ENCODE data around the gene ASTL.

DNA sequence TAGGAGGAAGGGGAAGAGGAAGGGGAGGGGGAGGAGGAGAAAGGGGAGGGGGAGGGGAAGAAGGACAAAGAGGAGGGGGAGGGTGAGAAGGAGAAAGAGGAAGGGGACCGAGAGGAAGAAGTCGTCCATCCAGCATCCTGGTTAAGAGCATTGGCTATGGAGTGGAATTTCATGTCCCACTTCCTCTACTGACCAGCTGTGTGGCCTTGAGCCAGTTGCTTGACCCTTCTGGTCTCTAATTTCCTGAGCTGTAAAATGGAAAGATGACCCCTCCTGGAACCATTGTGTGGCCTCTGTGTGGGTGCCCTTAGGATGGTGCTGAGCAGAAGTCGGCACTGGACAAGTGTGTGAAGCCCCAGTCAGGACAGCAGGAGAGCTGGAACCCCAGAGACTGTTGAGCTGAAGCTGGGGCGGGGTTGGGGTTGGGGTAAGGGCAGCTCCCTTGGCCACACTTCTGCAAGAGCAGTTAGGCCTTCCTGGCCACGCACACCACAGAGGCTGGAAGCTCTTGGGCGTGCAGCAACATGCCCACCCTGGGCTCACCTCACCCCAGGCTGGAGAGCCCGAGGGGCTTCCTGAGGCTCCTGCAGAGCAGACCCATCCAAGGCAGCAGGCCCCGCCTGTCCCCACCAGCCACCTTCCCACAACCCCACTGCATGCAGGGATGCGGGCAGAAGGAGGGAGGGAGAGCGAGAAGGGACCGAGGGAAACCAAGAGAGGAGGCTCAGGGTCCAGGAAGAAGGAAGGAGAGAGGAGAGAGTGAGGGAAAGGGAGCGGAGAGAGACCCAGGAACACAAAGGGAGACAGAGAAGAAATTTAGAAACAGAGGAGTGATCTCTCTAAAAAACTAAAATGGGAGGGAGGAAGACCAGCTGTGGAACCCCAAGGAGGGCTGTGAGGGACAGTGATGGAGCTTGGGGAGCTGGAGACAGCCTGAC is 38.2 kb downstream of the ASTL start:
- no peak for TF ChIP-seq ZNF8 (CRISPR knock-in tag; IDR thresholded peaks at IDR 0.05)
- TF ChIP-seq ZFP3 (CRISPR knock-in tag; IDR thresholded peaks at IDR 0.05): no peak
